Glutamatergic neuron (in vitro differentiated cells): ENCODE measurements around the gene MTMR2. TPM values are rescaled to one million over a fixed set of nuclear protein-coding genes. Genes with fewer than 3 reads are reported as not detected.

Source experiments
- DNase-seq: peaks from one replicate; pipeline ENCODE4 v3.0.0; 2022
- H3K27ac Mint-ChIP-seq: one replicate; pipeline ENCODE4 v1.8.0; 2020; ENCODE audit warnings: mild to moderate bottlenecking, mixed read lengths, inconsistent platforms; ENCODE audit not compliant: unreplicated experiment
- H3K27me3 Mint-ChIP-seq: one replicate; pipeline ENCODE4 v1.8.0; 2020; ENCODE audit warnings: mild to moderate bottlenecking, moderate library complexity, mixed read lengths, inconsistent platforms; ENCODE audit not compliant: unreplicated experiment
- H3K36me3 Mint-ChIP-seq: one replicate; pipeline ENCODE4 v1.8.0; 2020; ENCODE audit warnings: mild to moderate bottlenecking, mixed read lengths, inconsistent platforms; ENCODE audit not compliant: unreplicated experiment
- H3K4me1 Mint-ChIP-seq: one replicate; pipeline ENCODE4 v1.8.0; 2020; ENCODE audit warnings: mild to moderate bottlenecking, low read depth, mixed read lengths, inconsistent platforms; ENCODE audit not compliant: unreplicated experiment
- H3K4me3 Mint-ChIP-seq: one replicate; pipeline ENCODE4 v1.8.0; 2020; ENCODE audit warnings: mild to moderate bottlenecking, mixed read lengths, inconsistent platforms; ENCODE audit not compliant: unreplicated experiment
- H3K9me3 Mint-ChIP-seq: one replicate; pipeline ENCODE4 v1.8.0; 2020; ENCODE audit warnings: mild to moderate bottlenecking, moderate library complexity, mixed read lengths, inconsistent platforms; ENCODE audit not compliant: unreplicated experiment
- CTCF ChIP-seq: fragments of 200-600 bp; sonication (generic); IDR thresholded peaks from one replicate; pipeline ENCODE4 v1.5.0; 2021; ENCODE audit not compliant: partially characterized antibody, unreplicated experiment
- total RNA-seq: library from RNA; stranded (reverse); fragmentation: NEBNext Ultra II Directional; extraction: Animal tissue kit (Norgen Biotek cat#: 25700); gene quantifications from one replicate; pipeline ENCODE4 v1.2.1, GENCODE V29; 2021; ENCODE audit not compliant: unreplicated experiment

MTMR2 gene
- total RNA-seq, 1 donor from 2014 or later: 47.4 TPM

DNA sequence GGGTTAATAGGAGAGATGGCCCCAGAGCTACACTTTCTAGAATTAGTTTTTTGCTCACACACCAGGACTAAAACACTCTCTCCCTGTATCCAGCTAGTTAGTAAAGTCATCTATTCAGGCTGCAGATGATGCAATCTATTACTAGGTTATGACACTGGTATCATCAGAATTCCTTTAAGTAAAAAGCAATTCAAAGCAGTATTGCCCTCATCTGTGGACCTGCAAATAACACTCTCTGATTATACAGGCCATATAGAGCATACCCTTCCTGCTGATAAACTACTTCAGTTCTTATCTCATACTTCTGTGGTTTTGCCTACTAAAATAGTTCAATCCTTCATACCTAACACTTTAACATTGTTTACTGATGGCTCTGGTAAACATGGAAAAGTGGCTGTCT, 13.5 kb upstream of the MTMR2 start:
- no peak overlapping the region for H3K27ac Mint-ChIP-seq
- H3K4me1 Mint-ChIP-seq: no peaks in the 10 kb centered on the region
- DNase-seq: no peak
- no peaks in the 10 kb centered on the region for H3K27me3 Mint-ChIP-seq
- H3K36me3 Mint-ChIP-seq: no peaks in the 10 kb centered on the region
- no peak for TF ChIP-seq CTCF
- H3K4me3 Mint-ChIP-seq: no peak overlapping the region
- no peaks in the 10 kb centered on the region for H3K9me3 Mint-ChIP-seq

GRCh38 chr11:95933594-95933993, 9.7 kb upstream of the MTMR2 start:
- peaks cover 8% of the 10 kb centered on the region for H3K36me3 Mint-ChIP-seq
- no peak for TF ChIP-seq CTCF
- no peaks in the 10 kb centered on the region for H3K27me3 Mint-ChIP-seq
- H3K27ac Mint-ChIP-seq: no peak overlapping the region
- no peak for DNase-seq
- H3K9me3 Mint-ChIP-seq: peaks cover 1% of the 10 kb centered on the region
- H3K4me1 Mint-ChIP-seq: no peaks in the 10 kb centered on the region
- no peak overlapping the region for H3K4me3 Mint-ChIP-seq

- Mint-ChIP-seq H3K27me3 (no peaks in the 10 kb centered on the region), H3K27ac (no peak overlapping the region), H3K36me3 (peaks cover 8% of the 10 kb centered on the region), H3K9me3 (peaks cover 1% of the 10 kb centered on the region), H3K4me3 (no peak overlapping the region), H3K4me1 (no peaks in the 10 kb centered on the region)
- TF ChIP-seq CTCF: no peak
- no peak for DNase-seq
Observed at GRCh38 chr11:95931916-95932315, 8.0 kb upstream of the MTMR2 start.

GRCh38 chr11:95930948-95931347, 7.0 kb upstream of the MTMR2 start:
- Mint-ChIP-seq H3K9me3 (peaks cover 1% of the 10 kb centered on the region), H3K4me3 (no peak overlapping the region), H3K36me3 (peaks cover 8% of the 10 kb centered on the region), H3K4me1 (no peaks in the 10 kb centered on the region), H3K27ac (no peak overlapping the region), H3K27me3 (no peaks in the 10 kb centered on the region)
- no peak for TF ChIP-seq CTCF
- DNase-seq: no peak

GRCh38 chr11:95926726-95927125, 2.8 kb upstream of the MTMR2 start:
- H3K27me3 Mint-ChIP-seq: peaks cover 9% of the 10 kb centered on the region
- no peak overlapping the region for H3K4me3 Mint-ChIP-seq
- H3K36me3 Mint-ChIP-seq: peaks cover 8% of the 10 kb centered on the region
- H3K9me3 Mint-ChIP-seq: peaks cover 11% of the 10 kb centered on the region
- no peak for TF ChIP-seq CTCF
- no peak overlapping the region for H3K27ac Mint-ChIP-seq
- peaks cover 8% of the 10 kb centered on the region for H3K4me1 Mint-ChIP-seq
- no peak for DNase-seq
